Activated T-cell treated with anti-CD3 and anti-CD28 coated beads, Interleukin-2, amount 50 U/mL, for 24 hours (primary cell): ENCODE data around the gene LHFPL4.
"Not testable (repeated sequence)": the region's sequence is repeated elsewhere in the genome, so short reads cannot be mapped to it uniquely, and the experiment has no call there.

ENCODE experiments used
- DNase-seq: peaks from one replicate; pipeline ENCODE4 v3.0.0-alpha.2; 2020
- H3K27ac Mint-ChIP-seq: 2 replicates; pipeline ENCODE4 v1.8.0; 2020; ENCODE audit warnings: mild to moderate bottlenecking, mixed read lengths
- H3K27me3 Mint-ChIP-seq: 2 replicates; pipeline ENCODE4 v1.8.0; 2020; ENCODE audit warnings: mixed read lengths
- H3K36me3 Mint-ChIP-seq: 2 replicates; pipeline ENCODE4 v1.8.0; 2020; ENCODE audit warnings: low read depth, mixed read lengths
- H3K4me1 Mint-ChIP-seq: 2 replicates; pipeline ENCODE4 v1.8.0; 2020; ENCODE audit warnings: low read depth, mixed read lengths
- H3K4me3 Mint-ChIP-seq: 2 replicates; pipeline ENCODE4 v1.8.0; 2020; ENCODE audit warnings: mild to moderate bottlenecking, moderate library complexity, mixed read lengths
- H3K9me3 Mint-ChIP-seq: 2 replicates; pipeline ENCODE4 v1.8.0; 2020; ENCODE audit warnings: mixed read lengths

The LHFPL4 gene

GRCh38 chr3:9560056-9560455 is 6.4 kb upstream of the LHFPL4 start:
- not testable (repeated sequence) for H3K9me3 Mint-ChIP-seq, DNase-seq, H3K36me3 Mint-ChIP-seq, H3K4me1 Mint-ChIP-seq, H3K4me3 Mint-ChIP-seq, H3K27ac Mint-ChIP-seq
- peaks cover 14% of the 10 kb centered on the region for H3K27me3 Mint-ChIP-seq

GRCh38 chr3:9553948-9554513 is 409 bp upstream of the LHFPL4 start:
- peaks cover 60% of the 10 kb centered on the region for H3K27me3 Mint-ChIP-seq
- H3K4me3 Mint-ChIP-seq, result no peak overlapping the region
- H3K27ac Mint-ChIP-seq, result no peak overlapping the region
- no peak for DNase-seq
- H3K9me3 Mint-ChIP-seq, result peaks cover 2% of the 10 kb centered on the region
- no peaks in the 10 kb centered on the region for H3K36me3 Mint-ChIP-seq
- H3K4me1 Mint-ChIP-seq, result peaks cover 4% of the 10 kb centered on the region

GRCh38 chr3:9552252-9552999 is 1.2 kb downstream of the LHFPL4 start:
- Mint-ChIP-seq H3K4me1 (peaks cover 4% of the 10 kb centered on the region), H3K27ac (no peak overlapping the region), H3K9me3 (peaks cover 2% of the 10 kb centered on the region), H3K27me3 (peaks cover 74% of the 10 kb centered on the region), H3K4me3 (no peak overlapping the region), H3K36me3 (no peaks in the 10 kb centered on the region)
- peak; percentile 57 for DNase-seq

GRCh38 chr3:9550999-9551398 is 2.6 kb downstream of the LHFPL4 start:
- no peak overlapping the region for H3K4me3 Mint-ChIP-seq
- H3K27me3 Mint-ChIP-seq, result peaks cover 81% of the 10 kb centered on the region
- H3K27ac Mint-ChIP-seq, result no peak overlapping the region
- no peak for DNase-seq
- peaks cover 2% of the 10 kb centered on the region for H3K9me3 Mint-ChIP-seq
- H3K4me1 Mint-ChIP-seq, result peaks cover 4% of the 10 kb centered on the region
- H3K36me3 Mint-ChIP-seq, result no peaks in the 10 kb centered on the region

- H3K27me3 Mint-ChIP-seq, result peaks cover 75% of the 10 kb centered on the region
These were observed 4.0 kb downstream of the LHFPL4 start for GRCh38 chr3:9549600-9549999.

GRCh38 chr3:9548991-9549390 is 4.6 kb downstream of the LHFPL4 start:
- Mint-ChIP-seq H3K27ac (no peak overlapping the region), H3K27me3 (peaks cover 71% of the 10 kb centered on the region), H3K9me3 (peaks cover 2% of the 10 kb centered on the region), H3K4me1 (peaks cover 4% of the 10 kb centered on the region), H3K4me3 (no peak overlapping the region), H3K36me3 (no peaks in the 10 kb centered on the region)
- DNase-seq, result no peak

More at GRCh38 chr3:9549600-9549999, 4.0 kb downstream of the LHFPL4 start:
- H3K27ac Mint-ChIP-seq, result no peak overlapping the region
- no peaks in the 10 kb centered on the region for H3K36me3 Mint-ChIP-seq
- no peak overlapping the region for H3K4me3 Mint-ChIP-seq
- DNase-seq, result no peak
- H3K4me1 Mint-ChIP-seq, result peaks cover 4% of the 10 kb centered on the region
- peaks cover 2% of the 10 kb centered on the region for H3K9me3 Mint-ChIP-seq

GRCh38 chr3:9542182-9542581 is 11.4 kb downstream of the LHFPL4 start:
- Mint-ChIP-seq H3K9me3 (no peaks in the 10 kb centered on the region), H3K27me3 (peaks cover 22% of the 10 kb centered on the region), H3K4me1 (no peaks in the 10 kb centered on the region), H3K4me3 (no peak overlapping the region), H3K27ac (no peak overlapping the region), H3K36me3 (no peaks in the 10 kb centered on the region)
- DNase-seq, result no peak

- H3K4me3 Mint-ChIP-seq, result no peak overlapping the region
- H3K4me1 Mint-ChIP-seq, result no peaks in the 10 kb centered on the region
- no peak for DNase-seq
- no peak overlapping the region for H3K27ac Mint-ChIP-seq
- H3K9me3 Mint-ChIP-seq, result no peaks in the 10 kb centered on the region
- no peaks in the 10 kb centered on the region for H3K36me3 Mint-ChIP-seq
- peaks cover 21% of the 10 kb centered on the region for H3K27me3 Mint-ChIP-seq
These were observed 17.4 kb downstream of the LHFPL4 start for GRCh38 chr3:9536212-9536611.

GRCh38 chr3:9534429-9534828 is 19.2 kb downstream of the LHFPL4 start:
- H3K27ac Mint-ChIP-seq, result no peak overlapping the region

GRCh38 chr3:9525078-9525477 is 28.5 kb downstream of the LHFPL4 start:
- Mint-ChIP-seq H3K27me3 (peaks cover 32% of the 10 kb centered on the region), H3K4me3 (no peak overlapping the region), H3K36me3 (no peaks in the 10 kb centered on the region), H3K4me1 (no peaks in the 10 kb centered on the region), H3K9me3 (no peaks in the 10 kb centered on the region), H3K27ac (no peak overlapping the region)
- DNase-seq, result no peak

More at GRCh38 chr3:9534429-9534828, 19.2 kb downstream of the LHFPL4 start:
- Mint-ChIP-seq H3K4me1 (no peaks in the 10 kb centered on the region), H3K9me3 (no peaks in the 10 kb centered on the region), H3K27me3 (peaks cover 17% of the 10 kb centered on the region), H3K36me3 (no peaks in the 10 kb centered on the region), H3K4me3 (no peak overlapping the region)
- no peak for DNase-seq

- no peaks in the 10 kb centered on the region for H3K36me3 Mint-ChIP-seq
- no peaks in the 10 kb centered on the region for H3K9me3 Mint-ChIP-seq
- no peak overlapping the region for H3K4me3 Mint-ChIP-seq
- no peaks in the 10 kb centered on the region for H3K4me1 Mint-ChIP-seq
- peaks cover 9% of the 10 kb centered on the region for H3K27me3 Mint-ChIP-seq
- no peak overlapping the region for H3K27ac Mint-ChIP-seq
- DNase-seq, result no peak
These were observed 38.7 kb downstream of the LHFPL4 start for GRCh38 chr3:9514956-9515355.

- DNase-seq, result no peak
- Mint-ChIP-seq H3K27ac (no peak overlapping the region), H3K9me3 (no peaks in the 10 kb centered on the region), H3K27me3 (peaks cover 11% of the 10 kb centered on the region), H3K36me3 (no peaks in the 10 kb centered on the region), H3K4me3 (no peak overlapping the region), H3K4me1 (no peaks in the 10 kb centered on the region)
These were observed 39.3 kb downstream of the LHFPL4 start for GRCh38 chr3:9514306-9514705.

- Mint-ChIP-seq H3K36me3 (no peaks in the 10 kb centered on the region), H3K9me3 (no peaks in the 10 kb centered on the region), H3K4me1 (no peaks in the 10 kb centered on the region), H3K27ac (no peak overlapping the region), H3K27me3 (peaks cover 18% of the 10 kb centered on the region), H3K4me3 (no peak overlapping the region)
- DNase-seq, result no peak
These were observed 41.1 kb downstream of the LHFPL4 start for GRCh38 chr3:9512456-9513045.

GRCh38 chr3:9508781-9509180 is 44.8 kb downstream of the LHFPL4 start:
- Mint-ChIP-seq H3K4me3 (no peak overlapping the region), H3K27ac (no peak overlapping the region), H3K27me3 (peaks cover 21% of the 10 kb centered on the region), H3K9me3 (no peaks in the 10 kb centered on the region), H3K4me1 (no peaks in the 10 kb centered on the region), H3K36me3 (no peaks in the 10 kb centered on the region)
- DNase-seq, result no peak
